Aorta (tissue), 5 donors: ENCODE data around the gene FAM187B. TPM values are rescaled to one million over a fixed set of nuclear protein-coding genes. Genes with fewer than 3 reads are reported as not detected.

Source experiments
- ATAC-seq: fragments of 200-7000 bp; cut with Tn5 transposase; one replicate; pipeline ENCODE4 v1.9.1; 2022; ENCODE audit warnings: moderate library complexity; ENCODE audit not compliant: low FRiP score
- DNase-seq, 2 donors: peaks; one replicate each; pipeline ENCODE4 v3.0.0-alpha.2; 2020
- H3K27ac ChIP-seq, 2 donors: one replicate each; pipeline ENCODE4 v1.5.1; 2013; ENCODE audit warnings: low read length in 2 of 2, mild to moderate bottlenecking in 2 of 2, moderate library complexity in 2 of 2, control low read depth in 1 of 2, inconsistent platforms in 1 of 2, low read depth in 1 of 2
- H3K27me3 ChIP-seq, 2 donors: one replicate each; pipeline ENCODE4 v1.6.1; 2013; ENCODE audit warnings: control low read depth in 1 of 2, low read length in 1 of 2, mild to moderate bottlenecking in 1 of 2, moderate library complexity in 1 of 2; ENCODE audit not compliant: insufficient read depth in 2 of 2, control insufficient read depth in 1 of 2
- H3K36me3 ChIP-seq, 2 donors: one replicate each; pipeline ENCODE4 v1.6.1; 2013; ENCODE audit warnings: control low read depth in 1 of 2, low read length in 1 of 2, mild to moderate bottlenecking in 1 of 2; ENCODE audit not compliant: insufficient read depth in 2 of 2, control insufficient read depth in 1 of 2
- H3K4me1 ChIP-seq, 2 donors: one replicate each; pipeline ENCODE4 v1.6.1; 2013; ENCODE audit warnings: low read length in 2 of 2, control low read depth in 1 of 2, mild to moderate bottlenecking in 1 of 2, moderate library complexity in 1 of 2; ENCODE audit not compliant: insufficient read depth in 2 of 2, control insufficient read depth in 1 of 2
- H3K4me3 ChIP-seq, 2 donors: one replicate each; pipeline ENCODE4 v1.5.1; 2013; ENCODE audit warnings: low read length in 2 of 2, control low read depth in 1 of 2, mild to moderate bottlenecking in 1 of 2
- H3K9me3 ChIP-seq: one replicate; pipeline ENCODE4 v1.6.1; 2013; ENCODE audit warnings: mild to moderate bottlenecking, low read length; ENCODE audit not compliant: control insufficient read depth
- WGBS, 2 donors: extraction: QIAGEN DNeasy Blood & Tissue Kit; methylation state at CpG; one replicate each; pipeline ENCODE4 v1.1.7; 2013; 5-methylcytosine and 5-hydroxymethylcytosine counted together
- intact Hi-C, 2 donors: fragments of 100-400 bp; cut with DNase I; formaldehyde crosslinking; loops; one replicate each; pipeline versions ENCODE4 v1.14.2 to v1.15.0; 2022
- polyA plus RNA-seq, 2 donors: library from polyadenylated mRNA; stranded (reverse); fragments of 200-250 nt; gene quantifications; one replicate each; pipeline ENCODE4 v1.2.3, GENCODE V29; 2013
- total RNA-seq, 2 donors: library from RNA; stranded (reverse); fragmentation: NEBNext Ultra II Directional; extraction: Animal tissue kit (Norgen Biotek cat#: 25700); gene quantifications; one replicate each; pipeline ENCODE4 v1.2.1, GENCODE V29; 2021
- donor health status: healthy with polysubstance abuse.
- donor health status: Bipolar disorder and iron deficiency.
- donor health status: DM: no; HTN: no; CAD: no.
- donor health status: DM: no; HTN: no; CAD: no.
- donor health status: DM: yes; HTN: yes; CAD: no.

The FAM187B gene
- total and polyA plus RNA-seq, 4 donors, result not detected

DNA sequence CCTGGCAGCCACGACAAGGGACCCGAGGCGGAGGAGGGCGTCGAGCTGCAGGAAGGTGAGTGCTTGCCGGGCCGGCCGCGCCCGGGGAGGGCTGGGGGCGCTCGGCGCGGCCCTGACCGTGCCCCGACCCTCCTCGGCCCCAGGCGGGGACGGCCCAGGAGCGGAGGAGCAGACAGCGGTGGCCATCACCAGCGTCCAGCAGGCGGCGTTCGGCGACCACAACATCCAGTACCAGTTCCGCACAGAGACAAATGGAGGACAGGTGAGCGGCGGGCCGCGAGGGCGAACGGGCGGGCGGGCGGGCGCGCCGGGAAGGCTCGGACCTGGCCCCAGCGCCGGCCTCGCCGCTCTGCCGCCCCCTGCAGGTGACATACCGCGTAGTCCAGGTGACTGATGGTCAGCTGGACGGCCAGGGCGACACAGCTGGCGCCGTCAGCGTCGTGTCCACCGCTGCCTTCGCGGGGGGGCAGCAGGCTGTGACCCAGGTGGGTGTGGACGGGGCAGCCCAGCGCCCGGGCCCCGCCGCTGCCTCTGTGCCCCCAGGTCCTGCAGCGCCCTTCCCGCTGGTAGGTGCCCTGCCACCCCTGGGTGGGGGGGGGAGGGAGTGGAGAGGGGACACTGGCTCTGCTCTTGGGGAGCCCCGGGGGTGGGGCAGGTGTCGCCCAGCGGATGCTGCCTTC is 41.0 kb upstream of the FAM187B start:
- H3K27ac ChIP-seq, result peak overlapping the region in 1 of 2 donors; percentile 75
- peaks cover 0 to 6% of the 10 kb centered on the region in 2 donors for H3K36me3 ChIP-seq
- intact Hi-C loops, result loop anchor here (5.0 to 10.0 kb wide), 4 partner anchors 117 to 1895 kb away; partner anchors contain the start of genes CEBPG (in 1 of the 2), FXYD5 (in 1 of the 2), FXYD7 (in 1 of the 2) and KRTDAP (in 1 of the 2)
- DNase-seq (peak; percentile 91 to 93), ATAC-seq (peak; percentile 63)
- peak overlapping the region; percentile 91 to 92 for H3K4me3 ChIP-seq
- H3K27me3 ChIP-seq, result no peaks in the 10 kb centered on the region
- no peaks in the 10 kb centered on the region for H3K4me1 ChIP-seq
- H3K9me3 ChIP-seq, result no peaks in the 10 kb centered on the region
- WGBS, 2 donors, result 2% methylated on average over 51 to 66 of the region's 66 CpGs

- ATAC-seq (no peak), DNase-seq (peak; percentile 85 to 89)
- peak within 1 kb of the TSS; percentile 63 to 77 for H3K27ac ChIP-seq
- H3K4me1 ChIP-seq, result no peaks in the 10 kb centered on the region
- H3K9me3 ChIP-seq, result no peaks in the 10 kb centered on the region
- H3K27me3 ChIP-seq, result no peaks in the 10 kb centered on the region
- intact Hi-C loops, result loop anchor here (5.0 to 10.0 kb wide), 3 partner anchors 116 to 1894 kb away; partner anchors contain the start of genes CEBPG (in 1 of the 2), FXYD5 (in 1 of the 2) and FXYD7 (in 1 of the 2)
- WGBS, 2 donors, result 0 to 1% methylated on average over 53 to 121 of the region's 126 CpGs
- H3K36me3 ChIP-seq, result peaks cover 0 to 6% of the 10 kb centered on the region in 2 donors
- peak within 1 kb of the TSS; percentile 91 to 92 for H3K4me3 ChIP-seq
Observed at GRCh38 chr19:35268536-35269437, 40.2 kb upstream of the FAM187B start, which contains the start of gene USF2. USF2 (plus strand) TSS chr19:35268962; CDS start chr19:35269102, 140 bp downstream.

- Histone ChIP-seq H3K4me1 (no peaks in the 10 kb centered on the region), H3K4me3 (peak overlapping the region; percentile 91 to 92), H3K9me3 (no peaks in the 10 kb centered on the region), H3K27ac (peak overlapping the region; percentile 28 to 77), H3K36me3 (peaks cover 0 to 4% of the 10 kb centered on the region in 2 donors), H3K27me3 (no peaks in the 10 kb centered on the region)
- intact Hi-C loops, result loop anchor here (5.0 to 10.0 kb wide), 3 partner anchors 116 to 1893 kb away; partner anchors contain the start of genes CEBPG (in 1 of the 2), FXYD5 (in 1 of the 2) and FXYD7 (in 1 of the 2)
- peak; percentile 82 for ATAC-seq
- WGBS, 2 donors, result 0 to 1% methylated on average over 59 to 100 of the region's 100 CpGs
- DNase-seq, result peak; percentile 83 to 90
Observed at GRCh38 chr19:35267818-35268535, 39.4 kb upstream of the FAM187B start.

- intact Hi-C loops, result loop anchor here (5.0 to 10.0 kb wide), 3 partner anchors 115 to 1893 kb away; partner anchors contain the start of genes CEBPG (in 1 of the 2), FXYD5 (in 1 of the 2) and FXYD7 (in 1 of the 2)
- peak overlapping the region; percentile 28 to 77 for H3K27ac ChIP-seq
- ATAC-seq (peak; percentile 58), DNase-seq (peak in 1 of 2 donors; percentile 87)
- H3K4me3 ChIP-seq, result peak overlapping the region; percentile 42 to 80
- no peaks in the 10 kb centered on the region for H3K9me3 ChIP-seq
- no peaks in the 10 kb centered on the region for H3K4me1 ChIP-seq
- H3K36me3 ChIP-seq, result peaks cover 0 to 4% of the 10 kb centered on the region in 2 donors
- 1% methylated on average over 34 to 40 of the region's 40 CpGs for WGBS, 2 donors
- no peaks in the 10 kb centered on the region for H3K27me3 ChIP-seq
Observed at GRCh38 chr19:35267353-35267817, 38.8 kb upstream of the FAM187B start.

DNA sequence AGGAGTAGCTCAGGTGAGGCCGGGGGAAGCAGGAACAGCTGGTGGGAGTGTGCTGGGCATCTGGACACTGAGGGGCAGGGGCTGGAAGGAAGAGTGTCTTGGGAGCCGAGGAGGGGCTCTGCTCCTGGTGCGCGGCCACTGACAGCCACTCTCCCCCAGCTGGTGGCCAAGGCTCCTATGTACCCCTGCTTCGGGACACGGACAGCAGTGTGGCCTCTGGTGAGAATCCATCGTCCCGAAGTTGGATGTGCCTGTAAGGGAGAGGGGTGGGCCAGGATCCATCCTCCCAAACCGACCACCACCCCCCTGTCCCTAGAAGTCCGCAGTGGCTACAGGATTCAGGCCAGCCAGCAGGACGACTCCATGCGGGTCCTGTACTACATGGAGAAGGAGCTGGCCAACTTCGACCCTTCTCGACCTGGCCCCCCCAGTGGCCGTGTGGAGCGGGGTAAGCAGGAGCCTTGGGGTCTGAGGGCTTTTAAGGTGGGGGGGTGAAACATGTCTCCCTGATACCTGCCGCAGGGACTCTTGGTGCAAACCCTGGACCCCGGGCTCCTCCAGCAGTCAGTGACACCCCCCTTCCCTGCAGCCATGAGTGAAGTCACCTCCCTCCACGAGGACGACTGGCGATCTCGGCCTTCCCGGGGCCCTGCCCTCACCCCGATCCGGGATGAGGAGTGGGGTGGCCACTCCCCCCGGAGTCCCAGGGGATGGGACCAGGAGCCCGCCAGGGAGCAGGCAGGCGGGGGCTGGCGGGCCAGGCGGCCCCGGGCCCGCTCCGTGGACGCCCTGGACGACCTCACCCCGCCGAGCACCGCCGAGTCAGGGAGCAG is 38.2 kb upstream of the FAM187B start:
- Histone ChIP-seq H3K27me3 (no peaks in the 10 kb centered on the region), H3K4me1 (no peaks in the 10 kb centered on the region), H3K36me3 (peaks cover 0 to 2% of the 10 kb centered on the region in 2 donors), H3K4me3 (peak overlapping the region; percentile 42 to 80), H3K9me3 (no peaks in the 10 kb centered on the region), H3K27ac (no peak overlapping the region)
- 35 to 36% methylated on average over 35 to 39 of the region's 39 CpGs for WGBS, 2 donors
- DNase-seq (peak; percentile 69 to 82), ATAC-seq (peak; percentile 24)
- intact Hi-C loops, result loop anchor here (5.0 to 10.0 kb wide), 3 partner anchors 114 to 1892 kb away; partner anchors contain the start of genes CEBPG (in 1 of the 2), FXYD5 (in 1 of the 2) and FXYD7 (in 1 of the 2)

DNA sequence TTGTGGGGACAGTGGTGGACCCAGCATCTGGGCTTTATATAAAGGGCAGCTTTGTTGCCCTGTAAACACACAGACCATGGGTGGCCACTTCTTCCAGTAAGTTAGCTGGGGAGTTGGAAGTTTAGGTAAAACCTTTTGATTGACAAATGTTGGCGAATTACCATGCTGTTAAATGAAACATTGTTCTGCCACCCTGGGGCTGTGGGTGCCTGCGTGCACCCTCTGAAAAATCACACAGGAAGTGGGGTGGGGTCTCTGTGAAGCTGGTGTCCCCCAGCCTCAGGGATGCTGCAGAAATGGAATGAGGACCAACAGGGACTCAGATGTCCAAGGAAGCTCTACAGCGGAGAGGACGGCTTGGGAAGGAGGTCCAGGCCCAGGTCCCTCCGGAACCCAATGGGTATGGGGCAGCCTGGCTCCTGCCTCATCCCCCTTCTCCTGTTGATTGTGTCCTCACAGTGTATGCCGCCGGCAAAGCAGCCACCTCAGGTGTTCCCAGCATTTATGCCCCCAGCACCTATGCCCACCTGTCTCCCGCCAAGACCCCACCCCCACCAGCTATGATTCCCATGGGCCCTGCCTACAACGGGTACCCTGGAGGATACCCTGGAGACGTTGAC is 37.5 kb upstream of the FAM187B start:
- DNase-seq, result peak; percentile 48 to 69
- WGBS, 2 donors, result 83 to 87% methylated on average over 10 of the region's 10 CpGs
- intact Hi-C loops, result loop anchor here (5.0 to 10.0 kb wide), 3 partner anchors 114 to 1891 kb away; partner anchors contain the start of genes CEBPG (in 1 of the 2), FXYD5 (in 1 of the 2) and FXYD7 (in 1 of the 2)
- Histone ChIP-seq H3K27ac (no peak overlapping the region), H3K4me3 (no peak overlapping the region), H3K4me1 (no peaks in the 10 kb centered on the region), H3K36me3 (peaks cover 0 to under 1% of the 10 kb centered on the region in 2 donors), H3K27me3 (no peaks in the 10 kb centered on the region), H3K9me3 (no peaks in the 10 kb centered on the region)
- ATAC-seq, result no peak
